ENCODE results near the gene SERPINA3.
"Not testable (repeated sequence)": the region's sequence is repeated elsewhere in the genome, so short reads cannot be mapped to it uniquely, and the experiment has no call there.

The SERPINA3 gene

GRCh38 chr14:94637814-94638213 lies 25.6 kb downstream of the SERPINA3 start:
- not testable (repeated sequence) for DNase-seq

- no peak for DNase-seq
These were observed 26.1 kb downstream of the SERPINA3 start for GRCh38 chr14:94638339-94638738.

- no peak for DNase-seq
These were observed 27.0 kb downstream of the SERPINA3 start for GRCh38 chr14:94638961-94639817.

- DNase-seq = no peak
These were observed 28.8 kb downstream of the SERPINA3 start for GRCh38 chr14:94640721-94641631.

GRCh38 chr14:94641632-94641955 lies 29.4 kb downstream of the SERPINA3 start:
- DNase-seq = no peak

GRCh38 chr14:94643316-94644101 lies 31.3 kb downstream of the SERPINA3 start:
- DNase-seq = no peak

GRCh38 chr14:94644102-94644535 lies 31.9 kb downstream of the SERPINA3 start:
- DNase-seq = no peak

- DNase-seq = no peak
These were observed 33.9 kb downstream of the SERPINA3 start for GRCh38 chr14:94646066-94646465.

- no peak for DNase-seq
These were observed 34.3 kb downstream of the SERPINA3 start for GRCh38 chr14:94646481-94646880.

GRCh38 chr14:94648801-94649200 lies 36.6 kb downstream of the SERPINA3 start:
- no peak for DNase-seq

GRCh38 chr14:94649543-94650443 lies 37.6 kb downstream of the SERPINA3 start:
- DNase-seq = no peak

- no peak for DNase-seq
These were observed 38.2 kb downstream of the SERPINA3 start for GRCh38 chr14:94650444-94650775.

GRCh38 chr14:94650806-94651805 lies 38.9 kb downstream of the SERPINA3 start:
- DNase-seq = no peak

- DNase-seq = no peak
These were observed 41.1 kb downstream of the SERPINA3 start for GRCh38 chr14:94653321-94653720.

- no peak for DNase-seq
These were observed 42.1 kb downstream of the SERPINA3 start for GRCh38 chr14:94654071-94654861.

GRCh38 chr14:94655169-94655710 lies 43.0 kb downstream of the SERPINA3 start:
- DNase-seq = no peak

GRCh38 chr14:94656043-94656442 lies 43.9 kb downstream of the SERPINA3 start:
- DNase-seq = no peak

GRCh38 chr14:94659256-94659655 lies 47.1 kb downstream of the SERPINA3 start:
- no peak for DNase-seq

GRCh38 chr14:94659901-94660300 lies 47.7 kb downstream of the SERPINA3 start:
- DNase-seq = no peak
